ENCODE measurements around the gene TUBA4A. TPM values are rescaled to one million over a fixed set of nuclear protein-coding genes. Genes with fewer than 3 reads are reported as not detected.

The TUBA4A gene
- total and polyA plus RNA-seq, 2 of the 8 experiments (the other 6 are each of a cell fraction or from before 2014, with no cell fraction given) = 67.3 to 172 TPM

GRCh38 chr2:219282943-219283581 is 29.3 kb upstream of the TUBA4A start:
- TF ChIP-seq NRF1 (IDR thresholded peaks at IDR 0.05; ENCODE audit: low read depth, low read length) = no peak
- no peak for TF ChIP-seq BRCA1 (IDR thresholded peaks at IDR 0.05; ENCODE audit: low read depth, low read length)
- no peak for TF ChIP-seq POU5F1 (IDR thresholded peaks at IDR 0.05; ENCODE audit: low read depth, low read length)
- TF ChIP-seq RFX5 (IDR thresholded peaks at IDR 0.05; ENCODE audit: borderline replicate concordance, low read depth, low read length) = no peak
- no peak for TF ChIP-seq MAFK (IDR thresholded peaks at IDR 0.05; ENCODE audit: low read depth, low read length)
- TF ChIP-seq SP4 (IDR thresholded peaks at IDR 0.05; ENCODE audit: low read length) = no peak
- TF ChIP-seq POLR2A (IDR thresholded peaks at IDR 0.05; ENCODE audit: control extremely low read depth in 1 of 2, low read depth in 2 of 2, low read length in 2 of 2) = no peak
- no peak for TF ChIP-seq CTCF (IDR thresholded peaks at IDR 0.05; ENCODE audit: control extremely low read depth in 1 of 3, insufficient read depth in 1 of 3, low read depth in 1 of 3, low read length in 3 of 3)
- TF ChIP-seq TAF7 (optimal IDR thresholded peaks at IDR 0.05; ENCODE audit: borderline replicate concordance, low read depth, low read length) = no peak
- TF ChIP-seq SIX5 (IDR thresholded peaks at IDR 0.05; ENCODE audit: low read depth, low read length) = no peak
- no peak for TF ChIP-seq POLR2AphosphoS5 (IDR thresholded peaks at IDR 0.05; ENCODE audit: low read depth, low read length)
- H3K14ac ChIP-seq (ENCODE audit: insufficient read length) = no peak overlapping the region
- FAIRE-seq (no peak), DNase-seq (ENCODE audit: low read depth in 1 of 2, low spot score in 2 of 2) (no peak)
- no peaks in the 10 kb centered on the region for H3K9me3 ChIP-seq (ENCODE audit: insufficient read depth in 2 of 2, low read depth in 1 of 2, low read length in 1 of 2)
- H2BK12ac ChIP-seq (ENCODE audit: low read depth, low read length) = no peak overlapping the region
- no peak overlapping the region for H4K91ac ChIP-seq (replicated peaks; ENCODE audit: insufficient read length, low read length)
- H3K4me1 ChIP-seq (replicated peaks in 1 of 4; ENCODE audit: control insufficient read depth in 3 of 4, insufficient read depth in 4 of 4, low read length in 3 of 4) = peaks cover 7 to 25% (median 15%) of the 10 kb centered on the region in 4 experiments
- H3K79me2 ChIP-seq (ENCODE audit: control insufficient read depth in 1 of 2, insufficient read depth in 2 of 2, low read length in 2 of 2) = no peaks in the 10 kb centered on the region
- no peaks in the 10 kb centered on the region; a peak in 1 of 7 replicates for H3K27me3 ChIP-seq (replicated peaks in 1 of 4; ENCODE audit: control insufficient read depth in 3 of 4, extremely low read depth in 1 of 4, insufficient read depth in 3 of 4, low read length in 3 of 4)
- no peak overlapping the region for H4K8ac ChIP-seq (ENCODE audit: extremely low read depth, insufficient read depth, low read length)
- no peak overlapping the region for H3K56ac ChIP-seq (replicated peaks; ENCODE audit: insufficient read length, low read depth, low read length)
- H3K79me1 ChIP-seq (ENCODE audit: low read depth, low read length) = no peaks in the 10 kb centered on the region; the same call in 1 of the 2 replicates
- H3K4me3 ChIP-seq (ENCODE audit: extremely low read depth in 1 of 4, insufficient read depth in 2 of 4, low read depth in 3 of 4, low read length in 4 of 4) = no peak overlapping the region
- ChIA-PET POLR2A (ENCODE audit: partially characterized antibody) (interaction anchor here (0.6 to 2.6 kb wide), 4 partner anchors 10 to 53 kb away, joined by 3 to 6 read pairs (median 4); partner anchors contain the start of genes ANKZF1 and ATG9A), CTCF (ENCODE audit: partially characterized antibody) (interaction anchor here (1.0 to 12.1 kb wide), 5 partner anchors 9 to 225 kb away, joined by 3 to 220 read pairs (median 4); partner anchors contain the start of gene NHEJ1)
- H3K4ac ChIP-seq (replicated peaks; ENCODE audit: insufficient read length, low read depth, low read length) = no peak overlapping the region
- H4K5ac ChIP-seq (ENCODE audit: insufficient read length, low read depth, low read length) = no peak overlapping the region
- H2AFZ ChIP-seq (ENCODE audit: low read length) = no peak overlapping the region
- no peak overlapping the region for H2BK5ac ChIP-seq (ENCODE audit: low read depth, low read length)
- H2AK5ac ChIP-seq (ENCODE audit: low read depth, low read length) = no peak overlapping the region
- H3K23me2 ChIP-seq (ENCODE audit: low read depth, low read length) = peaks cover 8% of the 10 kb centered on the region; the same call in 1 of the 2 replicates
- H3K18ac ChIP-seq (ENCODE audit: extremely low read depth, low read length) = no peak overlapping the region
- peaks cover 0 to 4% (median under 1%) of the 10 kb centered on the region in 4 experiments; a peak in 3 of 8 replicates for H3K36me3 ChIP-seq (ENCODE audit: control insufficient read depth in 2 of 4, insufficient read depth in 4 of 4, low read length in 3 of 4)
- H3K27ac ChIP-seq (ENCODE audit: low read depth, low read length) = no peak overlapping the region
- no peak overlapping the region for H2BK120ac ChIP-seq (replicated peaks; ENCODE audit: low read depth, low read length)
- H3K23ac ChIP-seq (ENCODE audit: insufficient read length) = no peak overlapping the region
- H2BK20ac ChIP-seq (ENCODE audit: low read length) = no peak overlapping the region
- no peak overlapping the region for H3K4me2 ChIP-seq (ENCODE audit: insufficient read depth in 1 of 2, low read depth in 2 of 2, low read length in 2 of 2)
- H3K9ac ChIP-seq (replicated peaks in 1 of 4; ENCODE audit: extremely low read depth in 1 of 4, low read depth in 3 of 4, low read length in 3 of 4) = no peak overlapping the region
- peaks cover 0 to 1% of the 10 kb centered on the region in 2 experiments for H4K20me1 ChIP-seq (replicated peaks in 1 of 2; ENCODE audit: control insufficient read depth in 1 of 2, insufficient read depth in 2 of 2, low read length in 2 of 2)
- H2BK15ac ChIP-seq (ENCODE audit: low read length) = no peak overlapping the region
- WGBS, 2 experiments (ENCODE audit: extremely low coverage in 1 of 2, insufficient coverage in 1 of 2, insufficient read length in 1 of 2, insufficient replicate concordance in 2 of 2, low coverage in 1 of 2, low lambda C conversion rate in 2 of 2, missing lambda C conversion rate in 1 of 2) = 86% methylated on average over 13 of the region's 17 CpGs; no CpG with 5 or more reads in 1 of the 2 experiments

All from H1 (cell line).